ENCODE measurements around the gene TOMT. TPM values are rescaled to one million over a fixed set of nuclear protein-coding genes. Genes with fewer than 3 reads are reported as not detected.
A peak's percentile ranks its signal among the peaks of the same experiment; 100 is the strongest.

TOMT gene
- total RNA-seq: not detected

- no peak within 1 kb of the TSS for H3K27ac ChIP-seq
- no peak for ATAC-seq
- H3K4me3 ChIP-seq: no peak within 1 kb of the TSS
- H3K9me3 ChIP-seq: no peaks in the 10 kb centered on the region
- TF ChIP-seq POLR2A (IDR thresholded peaks at IDR 0.05) (no peak), CTCF (IDR thresholded peaks at IDR 0.05) (no peak), EP300 (IDR thresholded peaks at IDR 0.05) (no peak), POLR2AphosphoS5 (IDR thresholded peaks at IDR 0.05) (no peak)
- H3K4me1 ChIP-seq: peaks cover 0 to 30% (median 16%) of the 10 kb centered on the region in 3 donors
- H3K27me3 ChIP-seq: no peaks in the 10 kb centered on the region
- WGBS, 2 donors (ENCODE audit: low coverage in 1 of 2): 90% methylated on average over 7 of the region's 14 CpGs; no CpG with 5 or more reads in 1 of the 2 donors
- H3K36me3 ChIP-seq: peaks cover 0 to 28% of the 10 kb centered on the region in 2 donors
These were observed at the start of gene TOMT for GRCh38 chr11:72105888-72106287. TOMT (plus strand) TSS chr11:72105924; CDS start chr11:72105952, 28 bp downstream.

- peaks cover 0 to 7% (median 0%) of the 10 kb centered on the region in 3 donors for H3K4me1 ChIP-seq
- no peak overlapping the region for H3K4me3 ChIP-seq
- TF ChIP-seq CTCF (IDR thresholded peaks at IDR 0.05): no peak
- no peak for TF ChIP-seq POLR2AphosphoS5 (IDR thresholded peaks at IDR 0.05)
- no peak for TF ChIP-seq POLR2A (IDR thresholded peaks at IDR 0.05)
- TF ChIP-seq EP300 (IDR thresholded peaks at IDR 0.05): no peak
- H3K27me3 ChIP-seq: no peaks in the 10 kb centered on the region
- 36 to 57% methylated on average over 3 of the region's 3 CpGs for WGBS, 2 donors (ENCODE audit: low coverage in 1 of 2)
- H3K9me3 ChIP-seq: no peaks in the 10 kb centered on the region
- peaks cover 0 to 29% of the 10 kb centered on the region in 2 donors for H3K36me3 ChIP-seq
- H3K27ac ChIP-seq: no peak overlapping the region
- ATAC-seq: no peak
These were observed 47.2 kb upstream of the TOMT start for GRCh38 chr11:72058416-72059034.

- Histone ChIP-seq H3K4me1 (peaks cover 3 to 16% (median 6%) of the 10 kb centered on the region in 3 donors), H3K36me3 (peaks cover 0 to 29% of the 10 kb centered on the region in 2 donors), H3K27me3 (no peaks in the 10 kb centered on the region), H3K9me3 (no peaks in the 10 kb centered on the region), H3K4me3 (no peak overlapping the region), H3K27ac (no peak overlapping the region)
- no peak for ATAC-seq
- 86 to 87% methylated on average over 4 of the region's 5 CpGs for WGBS, 2 donors (ENCODE audit: low coverage in 1 of 2)
- TF ChIP-seq EP300 (IDR thresholded peaks at IDR 0.05) (no peak), POLR2AphosphoS5 (IDR thresholded peaks at IDR 0.05) (no peak), POLR2A (IDR thresholded peaks at IDR 0.05) (no peak), CTCF (IDR thresholded peaks at IDR 0.05) (no peak)
These were observed 43.9 kb upstream of the TOMT start for GRCh38 chr11:72061739-72062396.

GRCh38 chr11:72066855-72067254, 38.9 kb upstream of the TOMT start:
- H3K4me3 ChIP-seq: no peak overlapping the region
- no peak for ATAC-seq
- TF ChIP-seq POLR2AphosphoS5 (IDR thresholded peaks at IDR 0.05): no peak
- TF ChIP-seq EP300 (IDR thresholded peaks at IDR 0.05): no peak
- TF ChIP-seq CTCF (IDR thresholded peaks at IDR 0.05): no peak
- TF ChIP-seq POLR2A (IDR thresholded peaks at IDR 0.05): no peak
- no peaks in the 10 kb centered on the region for H3K9me3 ChIP-seq
- H3K36me3 ChIP-seq: peaks cover 0 to 16% of the 10 kb centered on the region in 2 donors
- H3K4me1 ChIP-seq: peaks cover 34 to 59% (median 39%) of the 10 kb centered on the region in 3 donors
- H3K27ac ChIP-seq: peak overlapping the region; percentile 47 to 87 (median 81)
- no peaks in the 10 kb centered on the region for H3K27me3 ChIP-seq

GRCh38 chr11:72067266-72067665, 38.5 kb upstream of the TOMT start:
- Histone ChIP-seq H3K27ac (peak overlapping the region; percentile 47 to 87 (median 81)), H3K4me1 (peaks cover 34 to 63% (median 43%) of the 10 kb centered on the region in 3 donors)
- ATAC-seq: no peak

More at GRCh38 chr11:72067266-72067665, 38.5 kb upstream of the TOMT start:
- TF ChIP-seq POLR2A (IDR thresholded peaks at IDR 0.05) (no peak), EP300 (IDR thresholded peaks at IDR 0.05) (no peak), CTCF (IDR thresholded peaks at IDR 0.05) (no peak), POLR2AphosphoS5 (IDR thresholded peaks at IDR 0.05) (no peak)
- no peaks in the 10 kb centered on the region for H3K27me3 ChIP-seq
- no peaks in the 10 kb centered on the region for H3K9me3 ChIP-seq
- H3K36me3 ChIP-seq: peaks cover 0 to 12% of the 10 kb centered on the region in 2 donors
- no peak overlapping the region for H3K4me3 ChIP-seq
